ENCODE data around the gene CXCL14.

The CXCL14 gene

GRCh38 chr5:135596157-135596763, 17.5 kb upstream of the CXCL14 start:
- Histone ChIP-seq H3K4me3 (ENCODE audit: low read depth, low read length) (no peak overlapping the region), H3K36me3 (no peaks in the 10 kb centered on the region), H3K27ac (no peak overlapping the region), H3K27me3 (ENCODE audit: insufficient read depth, low read depth, severe bottlenecking) (peaks cover 56% of the 10 kb centered on the region), H3K9me3 (ENCODE audit: severe bottlenecking) (no peaks in the 10 kb centered on the region)
- TF ChIP-seq CTCF (IDR thresholded peaks at IDR 0.05; ENCODE audit: low read depth, low read length) = no peak
- no peak for DNase-seq

- H3K36me3 ChIP-seq = no peaks in the 10 kb centered on the region
- H3K9me3 ChIP-seq (ENCODE audit: severe bottlenecking) = no peaks in the 10 kb centered on the region
- TF ChIP-seq CTCF (IDR thresholded peaks at IDR 0.05; ENCODE audit: low read depth, low read length) = no peak
- no peak overlapping the region for H3K4me3 ChIP-seq (ENCODE audit: low read depth, low read length)
- no peak overlapping the region for H3K27ac ChIP-seq
- no peak for DNase-seq
- peaks cover 62% of the 10 kb centered on the region for H3K27me3 ChIP-seq (ENCODE audit: insufficient read depth, low read depth, severe bottlenecking)
These were observed 15.7 kb upstream of the CXCL14 start for GRCh38 chr5:135594416-135594960.

- Histone ChIP-seq H3K9me3 (ENCODE audit: severe bottlenecking) (no peaks in the 10 kb centered on the region), H3K27ac (no peak overlapping the region), H3K27me3 (ENCODE audit: insufficient read depth, low read depth, severe bottlenecking) (peaks cover 63% of the 10 kb centered on the region), H3K4me3 (ENCODE audit: low read depth, low read length) (no peak overlapping the region), H3K36me3 (no peaks in the 10 kb centered on the region)
- no peak for TF ChIP-seq CTCF (IDR thresholded peaks at IDR 0.05; ENCODE audit: low read depth, low read length)
- no peak for DNase-seq
These were observed 15.1 kb upstream of the CXCL14 start for GRCh38 chr5:135593886-135594285.

- H3K9me3 ChIP-seq (ENCODE audit: severe bottlenecking) = no peaks in the 10 kb centered on the region
- no peak for TF ChIP-seq CTCF (IDR thresholded peaks at IDR 0.05; ENCODE audit: low read depth, low read length)
- DNase-seq = no peak
- peaks cover 62% of the 10 kb centered on the region for H3K27me3 ChIP-seq (ENCODE audit: insufficient read depth, low read depth, severe bottlenecking)
- no peaks in the 10 kb centered on the region for H3K36me3 ChIP-seq
- H3K27ac ChIP-seq = no peak overlapping the region
- no peak overlapping the region for H3K4me3 ChIP-seq (ENCODE audit: low read depth, low read length)
These were observed 14.3 kb upstream of the CXCL14 start for GRCh38 chr5:135593141-135593540.

GRCh38 chr5:135592312-135593045, 13.7 kb upstream of the CXCL14 start:
- Histone ChIP-seq H3K9me3 (ENCODE audit: severe bottlenecking) (no peaks in the 10 kb centered on the region), H3K4me3 (ENCODE audit: low read depth, low read length) (no peak overlapping the region), H3K27ac (no peak overlapping the region), H3K36me3 (no peaks in the 10 kb centered on the region), H3K27me3 (ENCODE audit: insufficient read depth, low read depth, severe bottlenecking) (peaks cover 65% of the 10 kb centered on the region)
- no peak for DNase-seq
- no peak for TF ChIP-seq CTCF (IDR thresholded peaks at IDR 0.05; ENCODE audit: low read depth, low read length)
